ENCODE measurements around the gene PYDC1. TPM values are rescaled to one million over a fixed set of nuclear protein-coding genes. Genes with fewer than 3 reads are reported as not detected.
A peak's percentile ranks its signal among the peaks of the same experiment; 100 is the strongest.
"Not testable (repeated sequence)": the region's sequence is repeated elsewhere in the genome, so short reads cannot be mapped to it uniquely, and the experiment has no call there.

PYDC1 gene
- total RNA-seq, 1 experiment from 2014 or later = not detected

GRCh38 chr16:31213342-31213741 lies 3.6 kb downstream of the PYDC1 start:
- Histone ChIP-seq H3K9me3 (replicated peaks) (no peaks in the 10 kb centered on the region), H3K27ac (peak overlapping the region; percentile 84), H3K4me1 (peaks cover 12% of the 10 kb centered on the region), H3K27me3 (no peaks in the 10 kb centered on the region), H3K4me3 (peak overlapping the region; percentile 79), H3K36me3 (peaks cover 14% of the 10 kb centered on the region)
- DNase-seq = no peak

- H3K27ac ChIP-seq = no peak overlapping the region
- H3K4me1 ChIP-seq = peaks cover 16% of the 10 kb centered on the region
- no peak overlapping the region for H3K4me3 ChIP-seq
- peak in 1 of 2 experiments; percentile 47 for DNase-seq
- H3K9me3 ChIP-seq (replicated peaks) = no peaks in the 10 kb centered on the region
- no peaks in the 10 kb centered on the region for H3K36me3 ChIP-seq
- no peaks in the 10 kb centered on the region for H3K27me3 ChIP-seq
These were observed 10.2 kb downstream of the PYDC1 start for GRCh38 chr16:31206776-31207175.

GRCh38 chr16:31204871-31205666 lies 11.9 kb downstream of the PYDC1 start:
- Histone ChIP-seq H3K27ac (no peak overlapping the region), H3K36me3 (no peaks in the 10 kb centered on the region), H3K9me3 (replicated peaks) (no peaks in the 10 kb centered on the region), H3K4me1 (peaks cover 16% of the 10 kb centered on the region), H3K27me3 (no peaks in the 10 kb centered on the region), H3K4me3 (no peak overlapping the region)
- DNase-seq = no peak

- DNase-seq = no peak
- Histone ChIP-seq H3K4me3 (no peak within 1 kb of the TSS), H3K27me3 (no peaks in the 10 kb centered on the region), H3K9me3 (replicated peaks) (no peaks in the 10 kb centered on the region), H3K4me1 (peaks cover 10% of the 10 kb centered on the region), H3K27ac (no peak within 1 kb of the TSS), H3K36me3 (peaks cover 10% of the 10 kb centered on the region; the same call in 1 of the 2 replicates)
These were observed 14.2 kb downstream of the PYDC1 start, which contains the start of gene PYCARD for GRCh38 chr16:31202414-31203375. TSS of gene PYCARD (minus strand) at chr16:31202760. CDS start at chr16:31202690, 70 bp downstream.

GRCh38 chr16:31201582-31202413 lies 15.1 kb downstream of the PYDC1 start:
- H3K4me3 ChIP-seq = no peak overlapping the region
- peaks cover 15% of the 10 kb centered on the region for H3K36me3 ChIP-seq
- H3K4me1 ChIP-seq = peaks cover 1% of the 10 kb centered on the region
- no peaks in the 10 kb centered on the region for H3K27me3 ChIP-seq
- no peak for DNase-seq
- H3K9me3 ChIP-seq (replicated peaks) = no peaks in the 10 kb centered on the region
- no peak overlapping the region for H3K27ac ChIP-seq

GRCh38 chr16:31200821-31201568 lies 15.9 kb downstream of the PYDC1 start:
- Histone ChIP-seq H3K36me3 (peaks cover 23% of the 10 kb centered on the region), H3K27ac (no peak overlapping the region), H3K27me3 (no peaks in the 10 kb centered on the region), H3K4me1 (no peaks in the 10 kb centered on the region), H3K9me3 (replicated peaks) (no peaks in the 10 kb centered on the region), H3K4me3 (no peak overlapping the region)
- peak in 1 of 2 experiments; percentile 42 for DNase-seq

GRCh38 chr16:31200111-31200510 lies 16.8 kb downstream of the PYDC1 start:
- H3K4me1 ChIP-seq; H3K9me3 ChIP-seq (replicated peaks); H3K27ac ChIP-seq; H3K4me3 ChIP-seq; H3K27me3 ChIP-seq; DNase-seq: not testable (repeated sequence)
- H3K36me3 ChIP-seq = peaks cover 32% of the 10 kb centered on the region

- no peak overlapping the region for H3K4me3 ChIP-seq
- no peaks in the 10 kb centered on the region for H3K4me1 ChIP-seq
- peaks cover 38% of the 10 kb centered on the region for H3K36me3 ChIP-seq
- no peaks in the 10 kb centered on the region for H3K27me3 ChIP-seq
- H3K27ac ChIP-seq = no peak overlapping the region
- H3K9me3 ChIP-seq (replicated peaks) = no peaks in the 10 kb centered on the region
- DNase-seq = no peak
These were observed 17.4 kb downstream of the PYDC1 start for GRCh38 chr16:31199430-31200041.

- Histone ChIP-seq H3K27me3 (no peaks in the 10 kb centered on the region), H3K4me1 (no peaks in the 10 kb centered on the region), H3K36me3 (peaks cover 50% of the 10 kb centered on the region), H3K9me3 (replicated peaks) (no peaks in the 10 kb centered on the region), H3K4me3 (no peak overlapping the region), H3K27ac (no peak overlapping the region)
- DNase-seq = no peak
These were observed 18.6 kb downstream of the PYDC1 start for GRCh38 chr16:31198207-31198882.

- Histone ChIP-seq H3K4me3 (no peak overlapping the region), H3K36me3 (peaks cover 68% of the 10 kb centered on the region), H3K9me3 (replicated peaks) (no peaks in the 10 kb centered on the region), H3K27me3 (no peaks in the 10 kb centered on the region), H3K4me1 (no peaks in the 10 kb centered on the region), H3K27ac (no peak overlapping the region)
- peak in 1 of 2 experiments; percentile 18 for DNase-seq
These were observed 20.4 kb downstream of the PYDC1 start for GRCh38 chr16:31196324-31197088.

- not testable (repeated sequence) for DNase-seq; H3K4me1 ChIP-seq; H3K27me3 ChIP-seq; H3K4me3 ChIP-seq; H3K9me3 ChIP-seq (replicated peaks); H3K27ac ChIP-seq
- H3K36me3 ChIP-seq = peaks cover 75% of the 10 kb centered on the region
These were observed 21.1 kb downstream of the PYDC1 start for GRCh38 chr16:31195861-31196260.

GRCh38 chr16:31194898-31195297 lies 22.0 kb downstream of the PYDC1 start:
- Histone ChIP-seq H3K27me3 (no peaks in the 10 kb centered on the region), H3K4me1 (no peaks in the 10 kb centered on the region), H3K36me3 (peaks cover 84% of the 10 kb centered on the region), H3K4me3 (no peak overlapping the region), H3K27ac (no peak overlapping the region), H3K9me3 (replicated peaks) (no peaks in the 10 kb centered on the region)
- peak in 1 of 2 experiments; percentile 13 for DNase-seq
